Endothelial cell of umbilical vein (primary cell): ENCODE data around the gene LYRM4. TPM values are rescaled to one million over a fixed set of nuclear protein-coding genes. Genes with fewer than 3 reads are reported as not detected.

Experiments
- BruUV-seq: library from RNA; stranded (reverse); fragments of 400-500 nt; replicated peaks from 2 replicates; lab custom pipeline; 2021; lab: Mats Ljungman, UMichigan
- CTCF ChIA-PET: fragments of 300-600, 350-600 bp; sonication (Branson Sonifier 250); formaldehyde crosslinking; loops from one replicate; lab custom pipeline; 2021; ENCODE audit warnings: antibody characterized with exemption, inconsistent platforms; lab: Charles Lee
- POLR2A ChIA-PET: fragments of 300-600, 350-600 bp; sonication (Branson Sonifier 250); formaldehyde crosslinking; loops from one replicate; lab custom pipeline; 2021; ENCODE audit warnings: antibody characterized with exemption, inconsistent platforms; lab: Charles Lee
- DNase-seq: peaks from one replicate; pipeline ENCODE4 v3.0.0-alpha.2; 2011; ENCODE audit warnings: low read depth, low spot score
- FAIRE-seq: peaks from 2 replicates; lab custom pipeline; 2011; peaks lifted over from hg19 to GRCh38; lab: Jason Lieb, UNC
- H2AFZ ChIP-seq: 2 replicates; pipeline ENCODE4 v1.6.0; 2012; ENCODE audit warnings: low read depth, low read length, control low read depth, inconsistent platforms
- H3K27ac ChIP-seq: 2 replicates; pipeline ENCODE4 v1.5.1; 2011; ENCODE audit warnings: low read depth, mild to moderate bottlenecking, control low read depth, low read length, moderate library complexity; ENCODE audit not compliant: insufficient read depth
- H3K27me3 ChIP-seq, 2 experiments: 2 replicates each; pipeline versions ENCODE4 v1.6.0 to v1.6.1; 2011; ENCODE audit warnings: low read length in 2 of 2, mixed read lengths in 1 of 2; ENCODE audit not compliant: control insufficient read depth in 2 of 2, insufficient read depth in 2 of 2
- H3K36me3 ChIP-seq, 2 experiments: 2 replicates in 1 of 2; 3 replicates in 1 of 2; pipeline ENCODE4 v1.5.1; 2011; ENCODE audit warnings: low read length in 2 of 2, mild to moderate bottlenecking in 1 of 2, moderate library complexity in 1 of 2; ENCODE audit not compliant: control insufficient read depth in 2 of 2, insufficient read depth in 2 of 2; ENCODE audit errors: extremely low read depth in 1 of 2
- H3K4me1 ChIP-seq: 3 replicates; pipeline ENCODE4 v1.5.1; 2011; ENCODE audit warnings: mild to moderate bottlenecking, low read length; ENCODE audit not compliant: control insufficient read depth, insufficient read depth; ENCODE audit errors: extremely low read depth
- H3K4me2 ChIP-seq: 2 replicates; pipeline ENCODE4 v1.6.1; 2011; ENCODE audit warnings: low read length, control low read depth, mixed read lengths; ENCODE audit not compliant: insufficient read depth
- H3K4me3 ChIP-seq, 3 experiments: fragments of 200-600 bp in 1 of 3; sonication (generic), shearing (Covaris generic) in 1 of 3; replicated peaks in 1 of 3; 2 replicates each; pipeline ENCODE4 v1.5.1; 2011 to 2016; ENCODE audit warnings: control low read depth in 3 of 3, low read length in 3 of 3, mild to moderate bottlenecking in 2 of 3, inconsistent platforms in 1 of 3, low read depth in 1 of 3, moderate library complexity in 1 of 3; ENCODE audit not compliant: insufficient read depth in 1 of 3
- H3K79me2 ChIP-seq: 2 replicates; pipeline ENCODE4 v1.6.0; 2012; ENCODE audit warnings: low read length, inconsistent platforms; ENCODE audit not compliant: control insufficient read depth, insufficient read depth
- H3K9ac ChIP-seq: replicated peaks from 2 replicates; pipeline ENCODE3; 2011; ENCODE audit warnings: low read length, control low read depth; ENCODE audit not compliant: insufficient read depth; ENCODE audit errors: extremely low read depth
- H3K9me1 ChIP-seq: replicated peaks from 3 replicates; pipeline ENCODE4 v1.6.0; 2011; ENCODE audit warnings: mild to moderate bottlenecking, low read length; ENCODE audit not compliant: control insufficient read depth, insufficient read depth; ENCODE audit errors: extremely low read depth
- H3K9me3 ChIP-seq: replicated peaks from 2 replicates; pipeline ENCODE4 v1.5.1; 2012; ENCODE audit warnings: low read length, inconsistent platforms; ENCODE audit not compliant: control insufficient read depth, insufficient read depth
- H4K20me1 ChIP-seq: replicated peaks from 2 replicates; pipeline ENCODE3; 2011; ENCODE audit warnings: mild to moderate bottlenecking, low read length; ENCODE audit not compliant: control insufficient read depth, insufficient read depth; ENCODE audit errors: extremely low read depth
- CTCF ChIP-seq, 2 donors: IDR thresholded peaks; 1 replicate in 1 of 2; 2 replicates in 1 of 2; pipeline ENCODE4 v1.5.1; 2011; ENCODE audit warnings: low read length in 2 of 2, mild to moderate bottlenecking in 2 of 2, moderate library complexity in 2 of 2, control low read depth in 1 of 2, inconsistent platforms in 1 of 2, low read depth in 1 of 2; ENCODE audit not compliant: insufficient read depth in 1 of 2; ENCODE audit errors: extremely low read depth in 1 of 2
- EZH2 ChIP-seq: IDR thresholded peaks from 2 replicates; pipeline ENCODE4 v1.6.1; 2012; ENCODE audit warnings: borderline replicate concordance, low read depth, mild to moderate bottlenecking, moderate library complexity, low read length, inconsistent platforms; ENCODE audit not compliant: severe bottlenecking
- FOS ChIP-seq: IDR thresholded peaks from 2 replicates; pipeline ENCODE4 v1.6.1; 2011; ENCODE audit warnings: mild to moderate bottlenecking, low read length, moderate library complexity, borderline replicate concordance; ENCODE audit not compliant: insufficient read depth
- GATA2 ChIP-seq: IDR thresholded peaks from 2 replicates; pipeline ENCODE4 v1.7.0; 2011; ENCODE audit warnings: low read depth, mild to moderate bottlenecking, moderate library complexity, mixed read lengths, low read length; ENCODE audit not compliant: insufficient read length, insufficient read depth
- JUN ChIP-seq: IDR thresholded peaks from 2 replicates; pipeline ENCODE4 v1.6.1; 2011; ENCODE audit warnings: borderline replicate concordance, low read depth; ENCODE audit not compliant: insufficient read length, insufficient read depth
- MAX ChIP-seq: IDR thresholded peaks from 2 replicates; pipeline ENCODE4 v1.6.1; 2011; ENCODE audit not compliant: insufficient read depth, insufficient read length
- MYC ChIP-seq: IDR thresholded peaks from one replicate; pipeline ENCODE4 v1.6.1; 2011; ENCODE audit warnings: mild to moderate bottlenecking, low read depth, low read length
- POLR2A ChIP-seq: IDR thresholded peaks from 2 replicates; pipeline ENCODE4 v1.6.1; 2012; ENCODE audit warnings: low read depth, mild to moderate bottlenecking, control low read depth, low read length
- POLR2AphosphoS5 ChIP-seq: IDR thresholded peaks from 2 replicates; pipeline ENCODE4 v1.6.1; 2012; ENCODE audit warnings: low read depth, mild to moderate bottlenecking, control low read depth, low read length, moderate library complexity; ENCODE audit not compliant: insufficient read depth
- dilution Hi-C: fragments of 300-500 bp; cut with MboI; formaldehyde crosslinking; loops from one replicate; pipeline ENCODE4 v1.15.0; 2019; ENCODE audit warnings: low sequenced_read_pairs; ENCODE audit not compliant: extremely low pct_ligation_motif_present
- intact Hi-C: fragments of 100-400 bp; cut with micrococcal nuclease; formaldehyde crosslinking; loops from one replicate; pipeline ENCODE4 v1.10.0; 2022
- polyA plus RNA-seq, 4 experiments: library from polyadenylated mRNA; depleted of rRNA in 3 of 4; stranded (reverse) in 3 of 4; unstranded in 1 of 4; fragments of >200 nt; gene quantifications; 2 replicates each; pipeline versions ENCODE4 v1.2.1 to v1.2.3, GENCODE V29; 2011 to 2012; ENCODE audit warnings: missing spikeins in 1 of 4
- total RNA-seq: library from RNA; stranded (reverse); gene quantifications from 2 replicates; pipeline ENCODE4 v1.2.3, GENCODE V29; 2021

LYRM4 gene
- total and polyA plus RNA-seq, 2 donors (not counting 3 experiments of a cell fraction or from before 2014, with no cell fraction given) = 39.5 to 44.0 TPM

GRCh38 chr6:5208471-5208971, 52.2 kb downstream of the LYRM4 start:
- Histone ChIP-seq H3K36me3 (peaks cover 0 to 3% of the 10 kb centered on the region in 2 experiments), H3K27me3 (no peaks in the 10 kb centered on the region), H3K4me1 (peaks cover 27% of the 10 kb centered on the region), H2AFZ (no peak overlapping the region), H4K20me1 (no peaks in the 10 kb centered on the region), H3K4me2 (no peak overlapping the region), H3K27ac (no peak overlapping the region), H3K4me3 (no peak overlapping the region), H3K79me2 (no peaks in the 10 kb centered on the region), H3K9ac (no peak overlapping the region), H3K9me3 (no peaks in the 10 kb centered on the region), H3K9me1 (no peaks in the 10 kb centered on the region)
- DNase-seq (peak; percentile 26), FAIRE-seq (no peak)
- CTCF ChIA-PET = interaction anchor here (1.0 to 1.7 kb wide), 3 partner anchors 10 to 65 kb away, joined by 3 to 4 read pairs (median 3); no protein-coding TSS in a partner anchor
- intact Hi-C loops (no loop called here), dilution Hi-C loops (no loop called here)
- POLR2A ChIA-PET = no interaction called here
- TF ChIP-seq MYC (no peak), CTCF (IDR thresholded peaks at IDR 0.05; ENCODE audit: extremely low read depth in 1 of 2, insufficient read depth in 1 of 2, low read depth in 1 of 2, low read length in 2 of 2) (no peak), JUN (no peak), GATA2 (no peak), FOS (no peak), MAX (no peak), POLR2A (no peak), POLR2AphosphoS5 (no peak), EZH2 (no peak)
- BruUV-seq = no TSS peak
